GM23338 (cell line): ENCODE results near the gene FAM120A. TPM values are rescaled to one million over a fixed set of nuclear protein-coding genes. Genes with fewer than 3 reads are reported as not detected.

Source experiments
- ATAC-seq: fragments of 200-7000 bp; cut with Tn5 transposase; 3 replicates; pipeline ENCODE4 v1.9.1; 2020
- DNase-seq: peaks from one replicate; pipeline ENCODE4 v3.0.0-alpha.2; 2015; ENCODE audit warnings: low spot score
- H2AFZ ChIP-seq: fragments of 200-600 bp; sonication (generic); 2 replicates; pipeline ENCODE4 v1.8.0; 2016; ENCODE audit warnings: antibody characterized with exemption, mild to moderate bottlenecking, moderate library complexity
- H3F3A ChIP-seq: fragments of 200-600 bp; sonication (generic); replicated peaks from 2 replicates; pipeline ENCODE4 v1.8.0; 2017; ENCODE audit warnings: antibody characterized with exemption, mixed run types, low read depth
- H3K27ac ChIP-seq: fragments of 200-600 bp; sonication (generic); 2 replicates; pipeline ENCODE4 v1.6.1; 2016; ENCODE audit warnings: low read depth
- H3K27me3 ChIP-seq: fragments of 200-600 bp; sonication (generic); 2 replicates; pipeline ENCODE4 v1.8.0; 2016; ENCODE audit warnings: mild to moderate bottlenecking, mixed run types, moderate library complexity; ENCODE audit not compliant: insufficient read depth
- H3K36me3 ChIP-seq: fragments of 200-600 bp; sonication (generic); 2 replicates; pipeline ENCODE4 v1.8.0; 2016; ENCODE audit warnings: mild to moderate bottlenecking; ENCODE audit not compliant: insufficient read depth
- H3K4me1 ChIP-seq: fragments of 200-600 bp; sonication (generic); 2 replicates; pipeline ENCODE4 v1.8.0; 2016; ENCODE audit warnings: mild to moderate bottlenecking, moderate library complexity; ENCODE audit not compliant: insufficient read depth
- H3K4me2 ChIP-seq: fragments of 200-600 bp; sonication (generic); 2 replicates; pipeline ENCODE4 v1.7.1; 2017; ENCODE audit warnings: mixed run types
- H3K4me3 ChIP-seq: fragments of 200-600 bp; sonication (generic); 2 replicates; pipeline ENCODE4 v1.6.1; 2016; ENCODE audit warnings: mixed run types
- H3K79me2 ChIP-seq: fragments of 200-600 bp; sonication (generic); replicated peaks from 2 replicates; pipeline ENCODE4 v1.8.0; 2017; ENCODE audit warnings: mild to moderate bottlenecking; ENCODE audit not compliant: insufficient read depth
- H3K9me2 ChIP-seq: fragments of 200-600 bp; sonication (generic); 2 replicates; pipeline ENCODE4 v1.8.0; 2017; ENCODE audit not compliant: insufficient read depth
- H4K20me1 ChIP-seq: fragments of 200-600 bp; sonication (generic); replicated peaks from 2 replicates; pipeline ENCODE4 v1.8.0; 2017; ENCODE audit warnings: mild to moderate bottlenecking; ENCODE audit not compliant: insufficient read depth
- H3K27ac Mint-ChIP-seq: 2 replicates; pipeline ENCODE4 v1.8.0; 2020; ENCODE audit warnings: inconsistent platforms, mild to moderate bottlenecking, moderate library complexity, mixed read lengths
- H3K27me3 Mint-ChIP-seq: 3 replicates; pipeline ENCODE4 v1.8.0; 2022; ENCODE audit warnings: low read depth, mild to moderate bottlenecking, moderate library complexity, mixed read lengths, inconsistent platforms; ENCODE audit not compliant: insufficient read depth, poor library complexity
- H3K36me3 Mint-ChIP-seq: 3 replicates; pipeline ENCODE4 v1.8.0; 2021; ENCODE audit warnings: low read depth, mild to moderate bottlenecking, inconsistent platforms, moderate library complexity, mixed read lengths
- H3K4me1 Mint-ChIP-seq: 3 replicates; pipeline ENCODE4 v1.8.0; 2020; ENCODE audit warnings: mild to moderate bottlenecking, inconsistent platforms, mixed read lengths
- H3K4me3 Mint-ChIP-seq: 3 replicates; pipeline ENCODE4 v1.8.0; 2021; ENCODE audit warnings: moderate library complexity, mild to moderate bottlenecking, inconsistent platforms, mixed read lengths
- H3K9me3 Mint-ChIP-seq: 3 replicates; pipeline ENCODE4 v1.8.0; 2020; ENCODE audit warnings: moderate library complexity, mild to moderate bottlenecking, inconsistent platforms, mixed read lengths
- CREB1 ChIP-seq: fragments of 250-450 bp; sonication (Bioruptor Pico); IDR thresholded peaks from 2 replicates; pipeline ENCODE4 v1.5.0; 2020; ENCODE audit warnings: low read depth, mild to moderate bottlenecking, moderate library complexity
- EZH2phosphoT487 ChIP-seq: fragments of 200-600 bp; sonication (generic); IDR thresholded peaks from one replicate; pipeline ENCODE4 v1.8.1; 2018; ENCODE audit warnings: antibody characterized with exemption; ENCODE audit not compliant: unreplicated experiment
- REST ChIP-seq: IDR thresholded peaks from one replicate; pipeline ENCODE4 v1.6.1; 2018; ENCODE audit warnings: antibody characterized with exemption; ENCODE audit not compliant: unreplicated experiment
- STAT1 ChIP-seq: IDR thresholded peaks from one replicate; pipeline ENCODE4 v1.6.1; 2016; ENCODE audit warnings: antibody characterized with exemption; ENCODE audit not compliant: unreplicated experiment
- ZNF114 ChIP-seq: fragments of 250-450 bp; sonication (Bioruptor Pico); IDR thresholded peaks from 2 replicates; pipeline ENCODE4 v1.5.0; 2020; ENCODE audit warnings: mild to moderate bottlenecking, moderate library complexity
- ZNF331 ChIP-seq: fragments of 250-450 bp; sonication (Bioruptor Pico); IDR thresholded peaks from 2 replicates; pipeline ENCODE4 v1.5.0; 2020; ENCODE audit warnings: low read depth, mild to moderate bottlenecking, moderate library complexity
- ZNF462 ChIP-seq: fragments of 250-450 bp; sonication (Bioruptor Pico); IDR thresholded peaks from 2 replicates; pipeline ENCODE4 v1.5.0; 2020; ENCODE audit warnings: mild to moderate bottlenecking, moderate library complexity
- polyA plus RNA-seq: library from polyadenylated mRNA; unstranded; fragments of >200 nt; fragmentation: Nextera tagmentation; extraction: Ambion mirVana; gene quantifications from 2 replicates; pipeline ENCODE4 v1.2.1, GENCODE V29; 2016
- total RNA-seq: library from RNA; depleted of rRNA; stranded (reverse); fragments of >200 nt; shearing (Covaris generic); gene quantifications from 2 replicates; pipeline ENCODE4 v1.2.3, GENCODE V29; 2014

The FAM120A gene
- total and polyA plus RNA-seq, 2 experiments from 2014 or later: 28.2 to 52.5 TPM

- TF ChIP-seq ZNF462 (CRISPR knock-in tag): no peak
- no peak for TF ChIP-seq EZH2phosphoT487
- no peak for TF ChIP-seq ZNF331 (CRISPR knock-in tag)
- no peak for TF ChIP-seq CREB1 (CRISPR knock-in tag)
These were observed 126.6 kb downstream of the FAM120A start (continued) for GRCh38 chr9:93577975-93578682.

- H3K36me3 ChIP-seq: no peaks in the 10 kb centered on the region
- Mint-ChIP-seq H3K36me3 (0 out of 3 replicates have a peak, but pooled peaks cover 3% of the 10 kb centered on the region), H3K4me3 (no peak overlapping the region; the same call in 2 of the 3 replicates), H3K9me3 (no peaks in the 10 kb centered on the region), H3K4me1 (peaks cover 49% of the 10 kb centered on the region), H3K27me3 (peaks cover 22% of the 10 kb centered on the region), H3K27ac (no peak overlapping the region)
- H3K4me2 ChIP-seq: no peak overlapping the region
- H3K79me2 ChIP-seq: peaks cover 49% of the 10 kb centered on the region
- no peak overlapping the region for H2AFZ ChIP-seq
- no peaks in the 10 kb centered on the region for H3K9me2 ChIP-seq
- H3K27me3 ChIP-seq: peaks cover 23% of the 10 kb centered on the region; the same call in 1 of the 2 replicates
- ATAC-seq (no peak), DNase-seq (no peak)
- H3K4me3 ChIP-seq: no peak overlapping the region
- H3K4me1 ChIP-seq: peaks cover 24% of the 10 kb centered on the region
- H3F3A ChIP-seq: peaks cover 6% of the 10 kb centered on the region; the same call in 1 of the 2 replicates
- peaks cover 12% of the 10 kb centered on the region; the same call in 1 of the 2 replicates for H4K20me1 ChIP-seq
- no peak overlapping the region for H3K27ac ChIP-seq
- TF ChIP-seq EZH2phosphoT487 (no peak), ZNF114 (CRISPR knock-in tag) (no peak), STAT1 (no peak), ZNF331 (CRISPR knock-in tag) (no peak), REST (no peak)
These were observed 127.4 kb downstream of the FAM120A start for GRCh38 chr9:93578844-93579243.
